WERI-Rb-1 (cell line): ENCODE data around the gene ARHGAP22.
A peak's percentile ranks its signal among the peaks of the same experiment; 100 is the strongest.

Source experiments
- DNase-seq: peaks from one replicate; pipeline ENCODE4 v3.0.0-alpha.2; 2020
- H3K27ac ChIP-seq: fragments of 250-450 bp; sonication (Bioruptor Pico); 2 replicates; pipeline ENCODE4 v1.5.1; 2020; ENCODE audit warnings: mild to moderate bottlenecking, moderate library complexity
- H3K27me3 ChIP-seq: fragments of 250-450 bp; sonication (Bioruptor Pico); 2 replicates; pipeline ENCODE4 v1.5.1; 2021; ENCODE audit warnings: mild to moderate bottlenecking, low read depth, moderate library complexity; ENCODE audit not compliant: insufficient read depth, severe bottlenecking
- H3K36me3 ChIP-seq: fragments of 250-450 bp; sonication (Bioruptor Pico); 2 replicates; pipeline ENCODE4 v1.5.1; 2020; ENCODE audit warnings: mild to moderate bottlenecking, moderate library complexity
- H3K4me3 ChIP-seq: 2 replicates; pipeline ENCODE4 v1.5.1; 2011; ENCODE audit warnings: low read depth, mild to moderate bottlenecking, control low read depth, low read length
- H3K9me3 ChIP-seq: fragments of 250-450 bp; sonication (Bioruptor Pico); 2 replicates; pipeline ENCODE4 v1.5.1; 2021; ENCODE audit warnings: mild to moderate bottlenecking, moderate library complexity; ENCODE audit not compliant: severe bottlenecking
- TF ChIP-seq, protein P1 (sequence below): IDR thresholded peaks from 2 replicates; pipeline ENCODE4 v1.5.1; 2011; ENCODE audit warnings: low read depth, mild to moderate bottlenecking, control low read depth, inconsistent platforms, low read length

Gene ARHGAP22

DNA sequence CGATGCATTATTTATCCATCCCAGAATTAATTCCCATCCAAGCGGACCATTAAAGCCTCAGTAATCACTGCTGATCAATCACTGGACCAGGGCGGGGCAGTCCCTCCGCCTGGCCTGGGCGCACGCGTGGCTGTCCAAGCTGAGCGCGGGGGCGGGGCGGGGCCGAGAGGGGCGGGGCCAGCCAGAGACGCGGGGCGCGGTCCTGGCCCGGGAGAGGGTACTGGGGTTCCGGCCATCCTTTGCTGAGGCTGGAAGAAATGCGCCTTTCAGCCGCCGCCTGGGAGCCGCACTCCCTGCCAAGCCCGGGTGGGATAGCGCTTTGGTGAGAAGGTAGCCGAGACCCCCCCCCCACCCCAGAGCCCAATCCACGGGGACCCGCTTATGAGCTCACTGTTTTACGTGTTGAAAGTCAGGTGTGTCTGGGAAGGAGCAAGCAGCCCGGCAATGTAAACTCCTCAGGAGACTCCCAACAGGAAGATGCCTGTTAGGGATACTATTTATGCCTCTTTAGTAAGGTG, at the start of gene ARHGAP22:
Gene ARHGAP22, minus strand, starts transcription at position 83 of the 518 bp plus-strand sequence. CDS start 277 bp downstream, outside the sequence.
- no peaks in the 10 kb centered on the region for H3K9me3 ChIP-seq
- DNase-seq = peak; percentile 62
- no peak within 1 kb of the TSS for H3K27ac ChIP-seq
- TF ChIP-seq, protein P1, sequence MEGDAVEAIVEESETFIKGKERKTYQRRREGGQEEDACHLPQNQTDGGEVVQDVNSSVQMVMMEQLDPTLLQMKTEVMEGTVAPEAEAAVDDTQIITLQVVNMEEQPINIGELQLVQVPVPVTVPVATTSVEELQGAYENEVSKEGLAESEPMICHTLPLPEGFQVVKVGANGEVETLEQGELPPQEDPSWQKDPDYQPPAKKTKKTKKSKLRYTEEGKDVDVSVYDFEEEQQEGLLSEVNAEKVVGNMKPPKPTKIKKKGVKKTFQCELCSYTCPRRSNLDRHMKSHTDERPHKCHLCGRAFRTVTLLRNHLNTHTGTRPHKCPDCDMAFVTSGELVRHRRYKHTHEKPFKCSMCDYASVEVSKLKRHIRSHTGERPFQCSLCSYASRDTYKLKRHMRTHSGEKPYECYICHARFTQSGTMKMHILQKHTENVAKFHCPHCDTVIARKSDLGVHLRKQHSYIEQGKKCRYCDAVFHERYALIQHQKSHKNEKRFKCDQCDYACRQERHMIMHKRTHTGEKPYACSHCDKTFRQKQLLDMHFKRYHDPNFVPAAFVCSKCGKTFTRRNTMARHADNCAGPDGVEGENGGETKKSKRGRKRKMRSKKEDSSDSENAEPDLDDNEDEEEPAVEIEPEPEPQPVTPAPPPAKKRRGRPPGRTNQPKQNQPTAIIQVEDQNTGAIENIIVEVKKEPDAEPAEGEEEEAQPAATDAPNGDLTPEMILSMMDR = no peak
- H3K4me3 ChIP-seq = peak within 1 kb of the TSS; percentile 75
- no peaks in the 10 kb centered on the region for H3K27me3 ChIP-seq
- H3K36me3 ChIP-seq = no peaks in the 10 kb centered on the region

DNA sequence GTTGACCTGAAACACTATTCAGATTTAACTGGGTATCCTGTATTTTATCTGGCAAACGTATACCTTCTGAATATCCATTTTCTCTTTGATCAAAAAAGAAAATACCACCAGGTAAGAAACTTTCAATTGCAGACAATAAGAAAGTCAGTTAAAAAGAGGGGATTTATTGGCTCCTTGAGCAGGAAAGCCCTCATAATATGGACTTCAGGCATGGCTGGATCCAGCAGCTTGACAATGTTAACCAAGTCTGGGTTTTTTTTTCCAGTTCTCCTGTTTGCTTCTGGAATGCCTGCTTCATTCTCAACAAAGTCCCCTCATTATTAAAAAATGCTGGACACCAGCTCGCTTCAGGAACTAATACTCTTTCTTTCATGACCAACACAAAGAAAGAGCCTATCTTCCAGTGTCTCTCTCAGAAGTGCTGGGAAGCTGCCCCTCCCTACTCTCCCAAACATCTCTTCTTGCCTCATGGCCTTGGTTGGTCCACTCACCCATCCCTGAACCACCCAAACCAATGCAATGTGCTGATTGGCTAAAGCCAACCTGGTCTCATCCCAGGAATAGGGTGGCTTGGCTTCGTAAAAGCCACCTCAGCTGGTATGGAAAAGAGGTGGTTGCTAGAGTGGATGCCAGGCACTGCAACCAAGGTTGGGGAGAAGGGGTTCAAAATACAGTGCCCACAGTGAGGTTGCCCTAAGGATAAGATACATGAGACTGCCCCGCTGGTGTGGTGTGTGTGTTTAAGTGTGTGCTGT, 49.2 kb upstream of the ARHGAP22 start:
- DNase-seq = no peak
- H3K4me3 ChIP-seq = no peak overlapping the region
- TF ChIP-seq, protein P1 = no peak

DNA sequence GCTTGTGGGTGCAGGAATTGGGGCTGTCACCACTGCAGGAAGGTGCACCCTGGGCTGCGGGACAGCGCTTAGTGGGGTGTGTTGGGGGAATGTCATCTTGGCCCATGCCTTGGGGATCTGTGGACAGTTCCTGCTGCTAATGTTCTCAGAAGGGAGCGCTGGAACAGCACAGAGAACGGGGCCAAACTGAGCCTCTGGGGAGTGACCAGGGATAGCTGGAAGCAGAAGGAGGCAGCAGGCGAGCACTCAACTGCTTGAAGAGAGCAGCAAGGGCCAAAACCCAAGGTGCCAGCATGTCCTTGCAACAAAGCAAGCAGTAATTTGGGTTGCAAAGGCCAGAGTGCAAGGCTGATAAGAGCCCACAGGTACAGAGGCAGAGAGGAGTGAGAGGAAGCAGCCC, 48.5 kb upstream of the ARHGAP22 start:
- TF ChIP-seq, protein P1 = no peak
- no peak for DNase-seq

More for the DNA sequence above, 49.2 kb upstream of the ARHGAP22 start:
- Histone ChIP-seq H3K9me3 (no peaks in the 10 kb centered on the region), H3K27ac (no peak overlapping the region), H3K27me3 (peaks cover 4% of the 10 kb centered on the region), H3K36me3 (no peaks in the 10 kb centered on the region)

DNA sequence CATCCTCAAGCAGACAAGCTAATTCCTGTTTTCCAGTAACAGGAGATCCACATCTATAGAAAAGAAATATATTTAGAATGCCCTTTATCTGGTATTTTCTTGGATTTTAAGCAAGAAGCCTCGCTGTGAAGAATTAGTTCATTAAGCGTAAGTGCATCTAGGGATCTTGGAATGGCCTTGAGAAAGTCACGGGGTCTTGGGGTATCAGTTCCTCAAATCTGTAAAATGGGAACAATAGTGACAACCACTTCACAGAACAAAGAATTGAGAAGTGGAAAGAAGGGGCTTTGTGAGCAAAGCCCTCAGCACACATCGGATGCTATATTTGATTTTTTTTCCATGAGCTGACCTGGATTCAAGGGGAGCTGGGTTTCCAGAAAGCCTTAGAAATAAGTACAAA, 47.5 kb upstream of the ARHGAP22 start:
- Histone ChIP-seq H3K27me3 (no peaks in the 10 kb centered on the region), H3K27ac (no peak overlapping the region), H3K9me3 (no peaks in the 10 kb centered on the region), H3K36me3 (no peaks in the 10 kb centered on the region), H3K4me3 (no peak overlapping the region)
- no peak for DNase-seq
- TF ChIP-seq, protein P1 = no peak

More for the DNA sequence above, 48.5 kb upstream of the ARHGAP22 start:
- Histone ChIP-seq H3K4me3 (no peak overlapping the region), H3K36me3 (no peaks in the 10 kb centered on the region), H3K9me3 (no peaks in the 10 kb centered on the region), H3K27ac (no peak overlapping the region), H3K27me3 (no peaks in the 10 kb centered on the region)

GRCh38 chr10:48651839-48652238, 47.0 kb upstream of the ARHGAP22 start:
- Histone ChIP-seq H3K27me3 (no peaks in the 10 kb centered on the region), H3K27ac (no peak overlapping the region), H3K4me3 (no peak overlapping the region), H3K9me3 (no peaks in the 10 kb centered on the region), H3K36me3 (no peaks in the 10 kb centered on the region)
- DNase-seq = no peak
- TF ChIP-seq, protein P1 = no peak

GRCh38 chr10:48651293-48651692, 46.4 kb upstream of the ARHGAP22 start:
- Histone ChIP-seq H3K4me3 (no peak overlapping the region), H3K36me3 (no peaks in the 10 kb centered on the region), H3K9me3 (no peaks in the 10 kb centered on the region), H3K27me3 (no peaks in the 10 kb centered on the region), H3K27ac (no peak overlapping the region)
- no peak for DNase-seq
- TF ChIP-seq, protein P1 = no peak
